GM19324 (cell line): Measurements from ENCODE around the gene ZNF606.

Experiments used
- ATAC-seq: cut with Tn5 transposase; IDR thresholded peaks from one replicate; pipeline ENCODE4 v1.9.1; 2021; ENCODE audit warnings: mild to moderate bottlenecking, moderate library complexity; ENCODE audit not compliant: unreplicated experiment, low FRiP score

The ZNF606 gene

GRCh38 chr19:57935731-57936130 is 66.9 kb downstream of the ZNF606 start:
- no peak for ATAC-seq

GRCh38 chr19:57934820-57935665 is 67.6 kb downstream of the ZNF606 start, which contains the start of gene ZNF418:
TSS of gene ZNF418 (minus strand) at chr19:57935402. CDS start at chr19:57933822, 1,580 bp downstream.
- no peak for ATAC-seq

GRCh38 chr19:57927587-57927986 is 75.0 kb downstream of the ZNF606 start:
- ATAC-seq: no peak
